ENCODE results near the gene SGCG.
"Not testable (repeated sequence)": the region's sequence is repeated elsewhere in the genome, so short reads cannot be mapped to it uniquely, and the experiment has no call there.

SGCG gene

GRCh38 chr13:23231241-23231640 is 50.5 kb downstream of the SGCG start:
- DNase-seq, result no peak

GRCh38 chr13:23235994-23236393 is 55.2 kb downstream of the SGCG start:
- DNase-seq, result no peak

GRCh38 chr13:23243066-23243465 is 62.3 kb downstream of the SGCG start:
- DNase-seq, result no peak

- not testable (repeated sequence) for DNase-seq
These were observed 67.6 kb downstream of the SGCG start for GRCh38 chr13:23248410-23248809.

GRCh38 chr13:23254506-23254905 is 73.7 kb downstream of the SGCG start:
- DNase-seq, result no peak

- no peak for DNase-seq
These were observed 86.8 kb downstream of the SGCG start for GRCh38 chr13:23267571-23267970.

GRCh38 chr13:23268441-23268840 is 87.7 kb downstream of the SGCG start:
- DNase-seq, result no peak

- DNase-seq, result no peak
These were observed 90.6 kb downstream of the SGCG start for GRCh38 chr13:23271331-23271730.

GRCh38 chr13:23273498-23273897 is 92.7 kb downstream of the SGCG start:
- no peak for DNase-seq

GRCh38 chr13:23279321-23279720 is 98.5 kb downstream of the SGCG start:
- DNase-seq, result no peak

- DNase-seq, result no peak
These were observed 107.8 kb downstream of the SGCG start for GRCh38 chr13:23288564-23288963.

- DNase-seq, result no peak
These were observed 108.2 kb downstream of the SGCG start for GRCh38 chr13:23288995-23289394.

- no peak for DNase-seq
These were observed 109.2 kb downstream of the SGCG start for GRCh38 chr13:23289917-23290357.

GRCh38 chr13:23292586-23292985 is 111.8 kb downstream of the SGCG start:
- no peak for DNase-seq

- DNase-seq, result not testable (repeated sequence)
These were observed 134.1 kb downstream of the SGCG start for GRCh38 chr13:23314837-23315236.

GRCh38 chr13:23319883-23320224 is 139.1 kb downstream of the SGCG start:
- no peak for DNase-seq

GRCh38 chr13:23320926-23321534 is 140.3 kb downstream of the SGCG start:
- no peak for DNase-seq

GRCh38 chr13:23321535-23322241 is 140.9 kb downstream of the SGCG start:
- DNase-seq, result no peak

GRCh38 chr13:23322353-23323336 is 141.9 kb downstream of the SGCG start:
- no peak for DNase-seq

GRCh38 chr13:23323946-23324709 is 143.3 kb downstream of the SGCG start:
- no peak for DNase-seq

- no peak for DNase-seq
These were observed 144.4 kb downstream of the SGCG start for GRCh38 chr13:23325191-23325590.

- no peak for DNase-seq
These were observed 149.6 kb downstream of the SGCG start for GRCh38 chr13:23330356-23330755.

- no peak for DNase-seq
These were observed 158.4 kb downstream of the SGCG start for GRCh38 chr13:23339225-23339624.

Data from NCI-H748 treated with DMSO at 0.1 percent for 48 hours (cell line).